Nephron progenitor cell (in vitro differentiated cells): ENCODE results near the gene GTF3C2.

Source experiments
- DNase-seq: peaks from one replicate; pipeline ENCODE4 v3.0.0; 2021
- H3K27ac Mint-ChIP-seq: 2 replicates; pipeline ENCODE4 v1.8.0; 2021; ENCODE audit warnings: mild to moderate bottlenecking, moderate library complexity, mixed read lengths
- H3K27me3 Mint-ChIP-seq: 2 replicates; pipeline ENCODE4 v1.8.0; 2021; ENCODE audit warnings: mild to moderate bottlenecking, low read depth, mixed read lengths; ENCODE audit not compliant: poor library complexity
- H3K36me3 Mint-ChIP-seq: 2 replicates; pipeline ENCODE4 v1.8.0; 2021; ENCODE audit warnings: low read depth, mixed read lengths
- H3K4me1 Mint-ChIP-seq: 2 replicates; pipeline ENCODE4 v1.8.0; 2021; ENCODE audit warnings: mixed read lengths
- H3K4me3 Mint-ChIP-seq: 2 replicates; pipeline ENCODE4 v1.8.0; 2021; ENCODE audit warnings: mild to moderate bottlenecking, moderate library complexity, mixed read lengths
- H3K9me3 Mint-ChIP-seq: 2 replicates; pipeline ENCODE4 v1.8.0; 2021; ENCODE audit warnings: mild to moderate bottlenecking, moderate library complexity, mixed read lengths
- TF ChIP-seq, protein P1 (sequence below): fragments of 200-600 bp; sonication (generic); IDR thresholded peaks from 2 replicates; pipeline ENCODE4 v1.5.0; 2021; ENCODE audit warnings: antibody characterized with exemption

The GTF3C2 gene

DNA sequence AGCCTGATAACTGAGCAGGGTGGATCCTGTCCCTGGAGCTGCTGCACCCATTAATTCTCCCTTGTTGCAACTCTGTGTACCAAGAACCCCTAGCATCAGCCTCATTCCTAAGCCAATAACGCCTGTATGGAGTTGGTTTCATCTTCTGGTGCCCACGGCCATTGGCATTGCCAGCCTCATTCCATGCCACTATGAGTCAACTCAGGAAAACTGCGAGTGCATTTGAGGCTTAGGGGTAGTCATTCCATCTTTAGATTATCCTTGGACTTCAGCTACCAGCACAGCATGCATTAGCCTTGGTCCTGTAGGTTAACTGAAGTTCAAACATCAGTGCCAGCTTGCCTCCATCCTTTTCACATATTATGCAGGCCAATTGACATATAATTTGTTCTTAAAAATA, 75.7 kb downstream of the GTF3C2 start:
- Mint-ChIP-seq H3K9me3 (no peaks in the 10 kb centered on the region), H3K27me3 (peaks cover 66% of the 10 kb centered on the region), H3K4me3 (no peak overlapping the region), H3K36me3 (no peaks in the 10 kb centered on the region), H3K4me1 (peaks cover 38% of the 10 kb centered on the region), H3K27ac (no peak overlapping the region)
- TF ChIP-seq, protein P1, sequence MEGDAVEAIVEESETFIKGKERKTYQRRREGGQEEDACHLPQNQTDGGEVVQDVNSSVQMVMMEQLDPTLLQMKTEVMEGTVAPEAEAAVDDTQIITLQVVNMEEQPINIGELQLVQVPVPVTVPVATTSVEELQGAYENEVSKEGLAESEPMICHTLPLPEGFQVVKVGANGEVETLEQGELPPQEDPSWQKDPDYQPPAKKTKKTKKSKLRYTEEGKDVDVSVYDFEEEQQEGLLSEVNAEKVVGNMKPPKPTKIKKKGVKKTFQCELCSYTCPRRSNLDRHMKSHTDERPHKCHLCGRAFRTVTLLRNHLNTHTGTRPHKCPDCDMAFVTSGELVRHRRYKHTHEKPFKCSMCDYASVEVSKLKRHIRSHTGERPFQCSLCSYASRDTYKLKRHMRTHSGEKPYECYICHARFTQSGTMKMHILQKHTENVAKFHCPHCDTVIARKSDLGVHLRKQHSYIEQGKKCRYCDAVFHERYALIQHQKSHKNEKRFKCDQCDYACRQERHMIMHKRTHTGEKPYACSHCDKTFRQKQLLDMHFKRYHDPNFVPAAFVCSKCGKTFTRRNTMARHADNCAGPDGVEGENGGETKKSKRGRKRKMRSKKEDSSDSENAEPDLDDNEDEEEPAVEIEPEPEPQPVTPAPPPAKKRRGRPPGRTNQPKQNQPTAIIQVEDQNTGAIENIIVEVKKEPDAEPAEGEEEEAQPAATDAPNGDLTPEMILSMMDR = no peak
- no peak for DNase-seq

DNA sequence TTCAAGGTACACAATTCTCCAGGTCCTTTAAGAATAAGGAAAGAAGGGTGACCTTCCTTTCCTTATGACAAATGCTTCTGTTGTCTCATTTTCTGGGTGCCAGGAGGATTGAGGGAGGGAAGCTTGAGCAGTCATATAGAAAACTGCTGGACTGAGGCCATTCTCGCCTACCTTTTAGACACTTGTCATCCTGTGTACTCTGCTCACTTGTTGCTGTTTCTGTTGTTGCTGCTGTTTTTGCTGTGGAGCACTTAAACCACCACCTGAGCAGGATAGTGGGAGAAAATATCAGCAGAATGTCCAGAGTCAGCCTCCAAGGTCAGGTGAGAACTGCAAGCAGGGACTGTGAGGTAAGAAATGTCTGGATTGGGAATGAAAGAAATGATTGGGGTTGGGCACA, 78.6 kb downstream of the GTF3C2 start:
- TF ChIP-seq, protein P1 = no peak
- Mint-ChIP-seq H3K36me3 (no peaks in the 10 kb centered on the region), H3K27ac (no peak overlapping the region), H3K4me3 (no peak overlapping the region), H3K4me1 (peaks cover 39% of the 10 kb centered on the region), H3K9me3 (no peaks in the 10 kb centered on the region), H3K27me3 (peaks cover 55% of the 10 kb centered on the region)
- DNase-seq = no peak
